RWPE2 (cell line): ENCODE measurements around the gene NR5A1.

Experiments used
- ATAC-seq: fragments of 200-7000 bp; cut with Tn5 transposase; 3 replicates; pipeline ENCODE4 v1.9.1; 2021; ENCODE audit warnings: low read depth
- DNase-seq: peaks from one replicate; pipeline ENCODE4 v3.0.0-alpha.2; 2020; ENCODE audit warnings: low spot score
- H3K27ac ChIP-seq: fragments of 450-650 bp; 2 replicates; pipeline ENCODE4 v1.5.1; 2017; ENCODE audit warnings: mild to moderate bottlenecking; ENCODE audit not compliant: poor library complexity, severe bottlenecking
- H3K27me3 ChIP-seq: fragments of 250-450 bp; sonication (Bioruptor Pico); 2 replicates; pipeline ENCODE4 v1.5.1; 2021; ENCODE audit warnings: mild to moderate bottlenecking, moderate library complexity; ENCODE audit not compliant: insufficient read depth, poor library complexity, severe bottlenecking
- H3K36me3 ChIP-seq: fragments of 250-450 bp; sonication (Bioruptor Pico); 2 replicates; pipeline ENCODE4 v1.5.1; 2020; ENCODE audit warnings: low read depth, mild to moderate bottlenecking, moderate library complexity
- H3K4me1 ChIP-seq: fragments of 250-450 bp; sonication (Bioruptor Pico); 2 replicates; pipeline ENCODE4 v1.5.1; 2021; ENCODE audit warnings: mild to moderate bottlenecking, moderate library complexity; ENCODE audit not compliant: insufficient read depth, poor library complexity, severe bottlenecking
- H3K4me3 ChIP-seq: fragments of 250-450 bp; sonication (Bioruptor Pico); 2 replicates; pipeline ENCODE4 v1.5.1; 2021; ENCODE audit warnings: mild to moderate bottlenecking, moderate library complexity; ENCODE audit not compliant: severe bottlenecking
- H3K9me3 ChIP-seq: fragments of 250-450 bp; sonication (Bioruptor Pico); 2 replicates; pipeline ENCODE4 v1.5.1; 2021; ENCODE audit warnings: mild to moderate bottlenecking, moderate library complexity; ENCODE audit not compliant: severe bottlenecking
- CTCF ChIP-seq: fragments of 450-650 bp; IDR thresholded peaks from one replicate; pipeline ENCODE4 v1.5.1; 2017; ENCODE audit warnings: mild to moderate bottlenecking, moderate library complexity; ENCODE audit not compliant: poor library complexity, severe bottlenecking

Gene NR5A1

GRCh38 chr9:124470306-124470705, 36.9 kb downstream of the NR5A1 start:
- no peak for TF ChIP-seq CTCF

DNA sequence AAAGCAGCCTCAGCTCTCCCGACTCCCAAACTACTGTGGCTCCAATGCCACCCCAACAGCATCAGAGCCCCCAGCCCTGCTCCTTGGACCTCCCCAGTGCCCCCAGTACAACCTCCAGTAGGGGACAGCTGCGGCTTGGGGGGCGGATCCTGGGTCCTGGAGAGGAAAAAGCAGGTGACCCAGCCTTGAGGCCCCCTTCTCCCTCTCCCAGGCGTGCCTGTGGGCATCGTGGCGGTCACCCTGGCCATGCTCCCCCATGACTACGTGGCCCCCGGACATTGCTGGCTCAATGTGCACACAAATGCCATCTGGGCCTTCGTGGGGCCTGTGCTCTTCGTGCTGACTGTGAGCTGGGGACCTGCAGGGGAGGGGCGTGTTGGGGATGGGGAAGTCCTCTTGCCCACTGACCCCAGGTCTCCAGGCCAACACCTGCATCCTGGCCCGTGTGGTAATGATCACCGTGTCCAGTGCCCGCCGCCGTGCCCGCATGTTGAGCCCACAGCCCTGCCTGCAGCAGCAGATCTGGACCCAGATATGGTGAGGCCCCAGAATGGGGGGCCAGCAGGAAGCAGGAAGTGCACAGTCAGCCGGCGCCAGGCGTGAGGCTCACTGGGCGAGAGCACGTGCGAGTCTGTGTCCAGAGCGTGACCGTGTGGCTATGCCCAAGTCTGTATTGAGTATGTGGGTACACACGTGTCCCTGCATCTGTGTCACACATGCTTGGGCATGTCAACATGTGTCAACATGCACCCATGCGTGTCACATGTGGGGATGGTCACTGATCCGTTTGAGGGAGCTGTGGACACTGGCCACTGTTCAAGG, 38.0 kb downstream of the NR5A1 start:
- no peaks in the 10 kb centered on the region for H3K4me1 ChIP-seq
- H3K36me3 ChIP-seq: no peaks in the 10 kb centered on the region
- TF ChIP-seq CTCF: no peak
- no peak overlapping the region for H3K27ac ChIP-seq
- ATAC-seq (no peak), DNase-seq (no peak)
- no peaks in the 10 kb centered on the region for H3K9me3 ChIP-seq
- H3K27me3 ChIP-seq: no peaks in the 10 kb centered on the region
- H3K4me3 ChIP-seq: no peak overlapping the region

More at GRCh38 chr9:124470306-124470705, 36.9 kb downstream of the NR5A1 start:
- Histone ChIP-seq H3K36me3 (no peaks in the 10 kb centered on the region), H3K4me3 (no peak overlapping the region), H3K27me3 (no peaks in the 10 kb centered on the region), H3K4me1 (no peaks in the 10 kb centered on the region), H3K9me3 (no peaks in the 10 kb centered on the region), H3K27ac (no peak overlapping the region)
- no peak for DNase-seq
- no peak for ATAC-seq

GRCh38 chr9:124468061-124468740, 39.0 kb downstream of the NR5A1 start:
- TF ChIP-seq CTCF: no peak
- H3K36me3 ChIP-seq: no peaks in the 10 kb centered on the region
- H3K27me3 ChIP-seq: no peaks in the 10 kb centered on the region
- DNase-seq (peak; percentile 24), ATAC-seq (no peak)
- no peak overlapping the region for H3K4me3 ChIP-seq
- H3K27ac ChIP-seq: no peak overlapping the region
- H3K9me3 ChIP-seq: no peaks in the 10 kb centered on the region
- no peaks in the 10 kb centered on the region for H3K4me1 ChIP-seq

- no peak for TF ChIP-seq CTCF
- H3K27me3 ChIP-seq: no peaks in the 10 kb centered on the region
- no peaks in the 10 kb centered on the region for H3K4me1 ChIP-seq
- H3K36me3 ChIP-seq: no peaks in the 10 kb centered on the region
- H3K9me3 ChIP-seq: no peaks in the 10 kb centered on the region
- H3K4me3 ChIP-seq: no peak overlapping the region
- DNase-seq (peak; percentile 34), ATAC-seq (no peak; the same call in 2 of the 3 replicates)
- no peak overlapping the region for H3K27ac ChIP-seq
Measured at GRCh38 chr9:124467410-124468060, 39.7 kb downstream of the NR5A1 start.
